ENCODE results near the gene RASSF8.

RASSF8 gene

GRCh38 chr12:25940886-25941285, 17.6 kb upstream of the RASSF8 start:
- no peak for TF ChIP-seq CTCF (conservative IDR thresholded peaks at IDR 0.05; ENCODE audit: control insufficient read depth, insufficient read depth, low read depth, low read length)
- no peak overlapping the region for H3K4me3 ChIP-seq (ENCODE audit: control insufficient read depth, low read depth, low read length)

DNA sequence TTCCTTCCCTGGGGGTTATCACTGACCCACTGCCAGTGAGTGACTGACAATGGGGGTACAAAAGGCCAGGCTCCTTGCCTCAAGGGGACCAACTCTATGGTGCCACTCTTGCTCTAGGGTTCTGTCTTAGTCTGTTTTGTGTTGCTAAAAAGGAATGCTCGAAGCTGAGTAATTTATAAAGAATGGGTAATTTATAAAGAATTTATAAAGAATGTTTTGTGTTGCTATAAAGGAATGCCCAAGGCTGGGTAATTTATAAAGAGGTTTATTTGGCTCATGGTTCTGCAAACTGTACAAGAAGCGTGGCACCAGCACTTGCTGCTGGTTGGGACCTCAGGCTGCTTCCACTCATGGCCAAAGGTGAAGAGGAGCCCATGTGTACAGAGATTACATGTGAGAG, 15.8 kb upstream of the RASSF8 start:
- no peak overlapping the region for H3K4me3 ChIP-seq (ENCODE audit: control insufficient read depth, low read depth, low read length)
- no peak for TF ChIP-seq CTCF (conservative IDR thresholded peaks at IDR 0.05; ENCODE audit: control insufficient read depth, insufficient read depth, low read depth, low read length)
- DNase-seq (ENCODE audit: low read depth): no peak

More at GRCh38 chr12:25940886-25941285, 17.6 kb upstream of the RASSF8 start:
- no peak for DNase-seq (ENCODE audit: low read depth)

DNA sequence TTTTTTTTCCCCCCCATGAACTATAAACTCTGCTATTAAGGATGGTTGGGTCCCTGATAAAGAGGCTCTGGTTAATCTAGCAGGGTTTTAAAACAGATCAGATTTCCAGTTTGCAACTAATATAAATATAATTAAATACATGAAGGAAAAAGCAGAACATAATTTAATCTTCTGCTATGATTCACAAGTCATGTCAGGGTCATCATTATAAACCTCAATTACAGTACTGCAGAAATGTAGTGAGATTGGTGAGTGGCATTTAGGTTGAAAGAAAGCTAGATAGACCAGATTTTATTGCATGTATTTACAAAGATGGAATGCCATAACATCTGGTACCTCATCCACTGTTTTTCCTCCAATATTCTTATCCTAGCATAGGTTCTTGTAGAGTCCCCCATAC, 14.5 kb upstream of the RASSF8 start:
- DNase-seq (ENCODE audit: low read depth): no peak
- TF ChIP-seq CTCF (conservative IDR thresholded peaks at IDR 0.05; ENCODE audit: control insufficient read depth, insufficient read depth, low read depth, low read length): no peak
- H3K4me3 ChIP-seq (ENCODE audit: control insufficient read depth, low read depth, low read length): no peak overlapping the region

- TF ChIP-seq CTCF (conservative IDR thresholded peaks at IDR 0.05; ENCODE audit: control insufficient read depth, insufficient read depth, low read depth, low read length): no peak
- DNase-seq (ENCODE audit: low read depth): no peak
- no peak overlapping the region for H3K4me3 ChIP-seq (ENCODE audit: control insufficient read depth, low read depth, low read length)
Observed at GRCh38 chr12:25949343-25949742, 9.1 kb upstream of the RASSF8 start.

- TF ChIP-seq CTCF (conservative IDR thresholded peaks at IDR 0.05; ENCODE audit: control insufficient read depth, insufficient read depth, low read depth, low read length): no peak
- DNase-seq (ENCODE audit: low read depth): peak; percentile 70
Observed at GRCh38 chr12:25950329-25951115, 8.0 kb upstream of the RASSF8 start.

GRCh38 chr12:25957793-25958427, 572 bp upstream of the RASSF8 start:
- TF ChIP-seq CTCF (conservative IDR thresholded peaks at IDR 0.05; ENCODE audit: control insufficient read depth, insufficient read depth, low read depth, low read length): no peak
- peak overlapping the region; percentile 63 for H3K4me3 ChIP-seq (ENCODE audit: control insufficient read depth, low read depth, low read length)
- peak; percentile 93 for DNase-seq (ENCODE audit: low read depth)

More at GRCh38 chr12:25950329-25951115, 8.0 kb upstream of the RASSF8 start:
- no peak overlapping the region for H3K4me3 ChIP-seq (ENCODE audit: control insufficient read depth, low read depth, low read length)

Measured in fibroblast of mammary gland (primary cell).